ENCODE measurements around the gene WASF1. TPM values are rescaled to one million over a fixed set of nuclear protein-coding genes. Genes with fewer than 3 reads are reported as not detected.
"Not testable (repeated sequence)": the region's sequence is repeated elsewhere in the genome, so short reads cannot be mapped to it uniquely, and the experiment has no call there.

The WASF1 gene
- total and polyA plus RNA-seq, 8 donors: 5.5 to 27.3 (median 21.8) TPM

GRCh38 chr6:110130362-110130761 lies 49.1 kb downstream of the WASF1 start:
- Histone ChIP-seq H3K9me3 (no peaks in the 10 kb centered on the region), H3K4me3 (no peak overlapping the region), H3K27ac (no peak overlapping the region), H3K4me1 (no peaks in the 10 kb centered on the region), H3K36me3 (no peaks in the 10 kb centered on the region), H3K27me3 (no peaks in the 10 kb centered on the region)
- DNase-seq (no peak), ATAC-seq (no peak)
- intact Hi-C loops (cut with DNase I): no loop called here
- TF ChIP-seq, protein P1, sequence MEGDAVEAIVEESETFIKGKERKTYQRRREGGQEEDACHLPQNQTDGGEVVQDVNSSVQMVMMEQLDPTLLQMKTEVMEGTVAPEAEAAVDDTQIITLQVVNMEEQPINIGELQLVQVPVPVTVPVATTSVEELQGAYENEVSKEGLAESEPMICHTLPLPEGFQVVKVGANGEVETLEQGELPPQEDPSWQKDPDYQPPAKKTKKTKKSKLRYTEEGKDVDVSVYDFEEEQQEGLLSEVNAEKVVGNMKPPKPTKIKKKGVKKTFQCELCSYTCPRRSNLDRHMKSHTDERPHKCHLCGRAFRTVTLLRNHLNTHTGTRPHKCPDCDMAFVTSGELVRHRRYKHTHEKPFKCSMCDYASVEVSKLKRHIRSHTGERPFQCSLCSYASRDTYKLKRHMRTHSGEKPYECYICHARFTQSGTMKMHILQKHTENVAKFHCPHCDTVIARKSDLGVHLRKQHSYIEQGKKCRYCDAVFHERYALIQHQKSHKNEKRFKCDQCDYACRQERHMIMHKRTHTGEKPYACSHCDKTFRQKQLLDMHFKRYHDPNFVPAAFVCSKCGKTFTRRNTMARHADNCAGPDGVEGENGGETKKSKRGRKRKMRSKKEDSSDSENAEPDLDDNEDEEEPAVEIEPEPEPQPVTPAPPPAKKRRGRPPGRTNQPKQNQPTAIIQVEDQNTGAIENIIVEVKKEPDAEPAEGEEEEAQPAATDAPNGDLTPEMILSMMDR (IDR thresholded peaks at IDR 0.05): no peak

DNA sequence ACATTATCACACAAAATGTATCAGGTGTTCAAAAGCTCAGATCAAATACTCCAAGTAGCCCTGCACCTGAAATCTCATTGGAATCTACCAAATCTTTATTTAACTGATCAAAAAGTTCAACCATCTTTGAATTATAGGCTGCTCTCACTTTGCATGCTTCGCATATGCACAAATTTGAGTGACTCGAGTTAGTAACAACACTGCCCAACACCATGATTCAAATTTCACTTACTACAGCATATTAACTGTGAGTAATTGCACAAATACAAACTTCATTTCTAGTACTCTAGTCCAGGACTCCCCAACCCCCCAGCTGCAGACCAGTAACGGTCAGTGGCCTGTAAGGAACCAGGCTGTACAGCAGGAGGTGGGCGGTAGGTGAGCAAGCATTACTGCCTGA lies 51.1 kb downstream of the WASF1 start:
- Histone ChIP-seq H3K9me3 (no peaks in the 10 kb centered on the region), H3K27me3 (no peaks in the 10 kb centered on the region), H3K4me1 (no peaks in the 10 kb centered on the region), H3K4me3 (no peak overlapping the region), H3K36me3 (no peaks in the 10 kb centered on the region), H3K27ac (no peak overlapping the region)
- DNase-seq (no peak), ATAC-seq (no peak)
- TF ChIP-seq, protein P1 (IDR thresholded peaks at IDR 0.05): no peak
- intact Hi-C loops (cut with DNase I): no loop called here

GRCh38 chr6:110125361-110125760 lies 54.1 kb downstream of the WASF1 start:
- ATAC-seq (no peak), DNase-seq (no peak)
- Histone ChIP-seq H3K4me1 (no peaks in the 10 kb centered on the region), H3K27ac (no peak overlapping the region), H3K9me3 (peaks cover 0 to 3% of the 10 kb centered on the region in 2 donors), H3K36me3 (no peaks in the 10 kb centered on the region), H3K27me3 (no peaks in the 10 kb centered on the region), H3K4me3 (no peak overlapping the region)
- intact Hi-C loops (cut with DNase I): no loop called here
- TF ChIP-seq, protein P1 (IDR thresholded peaks at IDR 0.05): no peak

- not testable (repeated sequence) for H3K4me1 ChIP-seq, ATAC-seq, H3K9me3 ChIP-seq, DNase-seq, H3K27ac ChIP-seq, H3K27me3 ChIP-seq, H3K36me3 ChIP-seq, H3K4me3 ChIP-seq
- intact Hi-C loops (cut with DNase I): loop anchor here in 1 of 2 donors (2.0 kb wide), 1 partner anchor 15 kb away; no protein-coding TSS in a partner anchor
Observed at GRCh38 chr6:110121655-110122054, 57.8 kb downstream of the WASF1 start.

DNA sequence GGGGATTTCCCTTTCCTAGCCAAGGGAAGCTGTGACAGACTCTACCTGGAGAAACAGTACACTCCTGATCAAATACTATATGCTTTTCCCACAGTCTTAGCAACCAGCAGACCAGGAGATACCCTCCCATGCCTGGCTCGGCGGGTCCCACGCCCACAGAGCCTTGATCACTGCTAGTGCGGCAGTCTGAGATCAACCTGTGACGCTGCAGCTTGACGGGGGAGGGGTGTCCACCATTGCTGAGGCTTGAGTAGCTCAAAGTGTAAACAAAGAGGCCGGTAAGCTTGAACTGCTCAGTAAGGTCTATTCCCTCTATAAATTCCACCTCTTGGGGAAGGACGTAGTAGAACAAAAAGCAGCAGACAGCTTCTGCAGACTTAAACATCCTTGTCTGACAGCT lies 63.2 kb downstream of the WASF1 start:
- intact Hi-C loops (cut with DNase I): no loop called here
- TF ChIP-seq, protein P1 (IDR thresholded peaks at IDR 0.05): no peak
- Histone ChIP-seq H3K27ac (no peak overlapping the region), H3K4me1 (no peaks in the 10 kb centered on the region), H3K36me3 (no peaks in the 10 kb centered on the region), H3K27me3 (peaks cover 0 to 18% of the 10 kb centered on the region in 2 donors), H3K9me3 (peaks cover 0 to 3% of the 10 kb centered on the region in 2 donors), H3K4me3 (no peak overlapping the region)
- peak in 1 of 4 donors; percentile 51 for DNase-seq
- ATAC-seq: peak; percentile 41

DNA sequence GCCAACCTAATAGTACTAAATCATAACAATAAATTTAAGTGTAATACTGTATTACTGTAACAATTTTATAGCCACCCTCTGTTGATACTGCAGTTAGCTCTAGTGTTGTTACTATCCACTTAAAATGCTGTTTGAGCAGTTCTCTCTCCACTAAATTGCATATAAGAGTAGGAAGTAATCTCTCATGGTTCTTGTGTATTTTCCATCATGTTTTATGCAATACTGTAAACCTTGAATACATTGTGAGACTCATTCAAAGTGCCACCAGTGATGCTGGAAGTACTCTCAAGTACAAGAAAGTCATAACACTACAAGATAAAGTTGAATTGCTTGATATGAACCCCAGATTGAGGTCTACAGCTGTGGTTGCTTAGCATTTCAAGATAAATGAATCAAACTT lies 65.5 kb downstream of the WASF1 start:
- Histone ChIP-seq H3K27me3 (peaks cover 0 to 31% of the 10 kb centered on the region in 2 donors), H3K4me3 (no peak overlapping the region), H3K4me1 (no peaks in the 10 kb centered on the region), H3K27ac (no peak overlapping the region), H3K36me3 (no peaks in the 10 kb centered on the region), H3K9me3 (no peaks in the 10 kb centered on the region)
- ATAC-seq: peak; percentile 90
- DNase-seq: peak in 1 of 4 donors; percentile 44
- intact Hi-C loops (cut with DNase I): no loop called here
- TF ChIP-seq, protein P1 (IDR thresholded peaks at IDR 0.05): no peak

All from left lung (tissue), 10 donors.